H1 (cell line): Measurements from ENCODE around the gene ARHGAP35. TPM values are rescaled to one million over a fixed set of nuclear protein-coding genes. Genes with fewer than 3 reads are reported as not detected.

Experiments used
- CTCF ChIA-PET: fragments of 300-600 bp; sonication (Branson Sonifier 250); formaldehyde crosslinking; loops from one replicate; lab custom pipeline; 2021; ENCODE audit not compliant: partially characterized antibody; lab: Charles Lee
- POLR2A ChIA-PET: fragments of 300-600 bp; sonication (Branson Sonifier 250); formaldehyde crosslinking; loops from one replicate; lab custom pipeline; 2021; ENCODE audit warnings: inconsistent platforms; ENCODE audit not compliant: partially characterized antibody; lab: Charles Lee
- DNase-seq, 2 experiments: peaks; one replicate each; pipeline versions ENCODE4 v3.0.0 to v3.0.0-alpha.2; 2010 to 2022; ENCODE audit warnings: low spot score in 2 of 2, low read depth in 1 of 2, mixed read lengths in 1 of 2
- FAIRE-seq: peaks from 2 replicates; lab custom pipeline; 2011; peaks lifted over from hg19 to GRCh38; lab: Jason Lieb, UNC
- H2AFZ ChIP-seq: 2 replicates; pipeline ENCODE4 v1.8.1; 2012; ENCODE audit warnings: low read length, inconsistent platforms
- H2AK5ac ChIP-seq: 2 replicates; pipeline ENCODE4 v1.6.1; 2013; ENCODE audit warnings: low read depth, low read length
- H2BK120ac ChIP-seq: replicated peaks from 2 replicates; pipeline ENCODE3; 2013; ENCODE audit warnings: low read depth, low read length, inconsistent platforms
- H2BK12ac ChIP-seq: 2 replicates; pipeline ENCODE4 v1.6.1; 2013; ENCODE audit warnings: low read depth, low read length
- H2BK15ac ChIP-seq: 2 replicates; pipeline ENCODE4 v1.6.1; 2013; ENCODE audit warnings: low read length
- H2BK20ac ChIP-seq: 2 replicates; pipeline ENCODE4 v1.6.1; 2013; ENCODE audit warnings: low read length
- H2BK5ac ChIP-seq: 2 replicates; pipeline ENCODE4 v1.6.1; 2013; ENCODE audit warnings: low read depth, low read length
- H3K14ac ChIP-seq: 2 replicates; pipeline ENCODE4 v1.6.1; 2013; ENCODE audit warnings: inconsistent platforms; ENCODE audit not compliant: insufficient read length
- H3K18ac ChIP-seq: 2 replicates; pipeline ENCODE4 v1.6.1; 2013; ENCODE audit warnings: low read length; ENCODE audit errors: extremely low read depth
- H3K23ac ChIP-seq: 2 replicates; pipeline ENCODE4 v1.6.1; 2013; ENCODE audit warnings: inconsistent platforms; ENCODE audit not compliant: insufficient read length
- H3K23me2 ChIP-seq: 2 replicates; pipeline ENCODE4 v1.6.1; 2013; ENCODE audit warnings: low read depth, low read length
- H3K27ac ChIP-seq: 2 replicates; pipeline ENCODE4 v1.6.1; 2011; ENCODE audit warnings: low read depth, low read length, inconsistent platforms
- H3K27me3 ChIP-seq, 4 experiments: replicated peaks in 1 of 4; 1 replicate in 1 of 4; 2 replicates in 3 of 4; pipeline versions ENCODE4 v1.6.1 to v1.8.1; 2011 to 2013; ENCODE audit warnings: low read length in 3 of 4, mild to moderate bottlenecking in 3 of 4, inconsistent platforms in 2 of 4, mixed read lengths in 2 of 4, moderate library complexity in 1 of 4; ENCODE audit not compliant: control insufficient read depth in 3 of 4, insufficient read depth in 3 of 4; ENCODE audit errors: extremely low read depth in 1 of 4
- H3K36me3 ChIP-seq, 4 experiments: 2 replicates each; pipeline versions ENCODE4 v1.6.1 to v1.8.1; 2011 to 2013; ENCODE audit warnings: mild to moderate bottlenecking in 4 of 4, low read length in 3 of 4, moderate library complexity in 2 of 4, control low read depth in 1 of 4, inconsistent platforms in 1 of 4; ENCODE audit not compliant: insufficient read depth in 4 of 4, control insufficient read depth in 2 of 4
- H3K4ac ChIP-seq: replicated peaks from 2 replicates; pipeline ENCODE3; 2013; ENCODE audit warnings: low read length, low read depth, mixed read lengths, inconsistent platforms; ENCODE audit not compliant: insufficient read length
- H3K4me1 ChIP-seq, 4 experiments: replicated peaks in 1 of 4; 1 replicate in 1 of 4; 2 replicates in 3 of 4; pipeline versions ENCODE4 v1.6.1 to v1.8.1; 2011 to 2013; ENCODE audit warnings: low read length in 3 of 4, inconsistent platforms in 2 of 4, mixed read lengths in 1 of 4; ENCODE audit not compliant: insufficient read depth in 4 of 4, control insufficient read depth in 3 of 4
- H3K4me2 ChIP-seq, 2 experiments: 2 replicates each; pipeline versions ENCODE4 v1.6.1 to v1.8.1; 2011 to 2013; ENCODE audit warnings: low read depth in 2 of 2, low read length in 2 of 2, control low read depth in 1 of 2, inconsistent platforms in 1 of 2, mild to moderate bottlenecking in 1 of 2; ENCODE audit not compliant: insufficient read depth in 1 of 2
- H3K4me3 ChIP-seq, 4 experiments: fragments of 200-600, 300-600 bp in 1 of 4; sonication (generic), shearing (Covaris generic), sonication (Bioruptor Twin) in 1 of 4; 2 replicates each; pipeline versions ENCODE4 v1.5.1 to v1.8.1; 2011 to 2016; ENCODE audit warnings: low read length in 4 of 4, low read depth in 3 of 4, control low read depth in 2 of 4, inconsistent platforms in 2 of 4, mild to moderate bottlenecking in 2 of 4, mixed read lengths in 1 of 4, moderate library complexity in 1 of 4; ENCODE audit not compliant: insufficient read depth in 2 of 4; ENCODE audit errors: extremely low read depth in 1 of 4
- H3K56ac ChIP-seq: replicated peaks from 2 replicates; pipeline ENCODE3; 2013; ENCODE audit warnings: low read depth, mild to moderate bottlenecking, mixed read lengths, low read length, inconsistent platforms; ENCODE audit not compliant: insufficient read length
- H3K79me1 ChIP-seq: 2 replicates; pipeline ENCODE4 v1.6.1; 2013; ENCODE audit warnings: low read depth, low read length, control low read depth
- H3K79me2 ChIP-seq, 2 experiments: 2 replicates each; pipeline versions ENCODE4 v1.6.1 to v1.8.1; 2012 to 2013; ENCODE audit warnings: low read length in 2 of 2, mild to moderate bottlenecking in 2 of 2, inconsistent platforms in 1 of 2; ENCODE audit not compliant: insufficient read depth in 2 of 2, control insufficient read depth in 1 of 2
- H3K9ac ChIP-seq, 4 experiments: replicated peaks in 1 of 4; 1 replicate in 1 of 4; 2 replicates in 3 of 4; pipeline versions ENCODE4 v1.6.1 to v1.8.1; 2011 to 2013; ENCODE audit warnings: low read depth in 3 of 4, low read length in 3 of 4, control low read depth in 2 of 4, mild to moderate bottlenecking in 2 of 4, moderate library complexity in 2 of 4, inconsistent platforms in 1 of 4; ENCODE audit errors: extremely low read depth in 1 of 4
- H3K9me3 ChIP-seq, 2 experiments: 2 replicates each; pipeline versions ENCODE4 v1.6.1 to v1.8.1; 2012 to 2013; ENCODE audit warnings: mild to moderate bottlenecking in 2 of 2, moderate library complexity in 2 of 2, control low read depth in 1 of 2, inconsistent platforms in 1 of 2, low read depth in 1 of 2, low read length in 1 of 2, mixed read lengths in 1 of 2; ENCODE audit not compliant: insufficient read depth in 2 of 2
- H4K20me1 ChIP-seq, 2 experiments: replicated peaks in 1 of 2; 2 replicates each; pipeline versions ENCODE3 to v1.8.1; 2011 to 2013; ENCODE audit warnings: inconsistent platforms in 2 of 2, low read length in 2 of 2, mild to moderate bottlenecking in 1 of 2; ENCODE audit not compliant: insufficient read depth in 2 of 2, control insufficient read depth in 1 of 2
- H4K5ac ChIP-seq: 2 replicates; pipeline ENCODE4 v1.6.1; 2013; ENCODE audit warnings: low read length, low read depth, mixed read lengths, inconsistent platforms; ENCODE audit not compliant: insufficient read length
- H4K8ac ChIP-seq: 2 replicates; pipeline ENCODE4 v1.8.0; 2013; ENCODE audit warnings: mild to moderate bottlenecking, moderate library complexity, low read length, inconsistent platforms; ENCODE audit not compliant: insufficient read depth; ENCODE audit errors: extremely low read depth
- H4K91ac ChIP-seq: replicated peaks from 2 replicates; pipeline ENCODE3; 2013; ENCODE audit warnings: low read length, mixed read lengths, inconsistent platforms; ENCODE audit not compliant: insufficient read length
- CEBPB ChIP-seq: IDR thresholded peaks from 2 replicates; pipeline ENCODE4 v1.6.1; 2012; ENCODE audit warnings: low read depth, low read length
- JUN ChIP-seq: IDR thresholded peaks from 2 replicates; pipeline ENCODE4 v1.6.1; 2011; ENCODE audit warnings: low read depth, mild to moderate bottlenecking, improper control_type of control experiment, low read length
- KDM1A ChIP-seq: fragments of 200-600, 300-600 bp; sonication (generic); IDR thresholded peaks from 2 replicates; pipeline ENCODE4 v1.7.1; 2016; ENCODE audit warnings: mild to moderate bottlenecking, low read length, borderline replicate concordance
- SRF ChIP-seq: IDR thresholded peaks from 2 replicates; pipeline ENCODE4 v1.6.1; 2011; ENCODE audit warnings: mild to moderate bottlenecking, low read depth, low read length, moderate library complexity
- whole genome bisulfite sequencing, 2 experiments: shearing (Covaris generic) in 1 of 2; methylation state at CpG; one replicate each; pipeline versions ENCODE4 v1.1.6 to v1.1.7; 2013 to 2015; ENCODE audit warnings: low lambda C conversion rate in 2 of 2, mixed read lengths in 2 of 2, inconsistent platforms in 1 of 2, low coverage in 1 of 2, missing lambda C conversion rate in 1 of 2; ENCODE audit not compliant: insufficient replicate concordance in 2 of 2, insufficient coverage in 1 of 2, insufficient read length in 1 of 2; ENCODE audit errors: extremely low coverage in 1 of 2, missing lambda C conversion rate in 1 of 2; 5-methylcytosine and 5-hydroxymethylcytosine counted together
- polyA plus RNA-seq, 7 experiments: library from polyadenylated mRNA; depleted of rRNA in 3 of 7; stranded (reverse) in 5 of 7; unstranded in 2 of 7; fragments of >200 nt in 5 of 7; fragments of 200-250 nt in 2 of 7; gene quantifications; 1 replicate in 5 of 7; 2 replicates in 1 of 7; 4 replicates in 1 of 7; pipeline versions ENCODE4 v1.2.1 to v1.2.3, GENCODE V29; 2011 to 2013; ENCODE audit warnings: missing spikeins in 2 of 7, mixed read lengths in 2 of 7
- total RNA-seq: library from RNA; stranded (reverse); fragmentation: NEBNext Ultra II Directional; extraction: Animal tissue kit (Norgen Biotek cat#: 25700); gene quantifications from 2 replicates; pipeline ENCODE4 v1.2.1, GENCODE V29; 2021

The ARHGAP35 gene
- total and polyA plus RNA-seq, 2 of the 8 experiments (the other 6 are each of a cell fraction or from before 2014, with no cell fraction given) = 29.7 to 64.5 TPM

DNA sequence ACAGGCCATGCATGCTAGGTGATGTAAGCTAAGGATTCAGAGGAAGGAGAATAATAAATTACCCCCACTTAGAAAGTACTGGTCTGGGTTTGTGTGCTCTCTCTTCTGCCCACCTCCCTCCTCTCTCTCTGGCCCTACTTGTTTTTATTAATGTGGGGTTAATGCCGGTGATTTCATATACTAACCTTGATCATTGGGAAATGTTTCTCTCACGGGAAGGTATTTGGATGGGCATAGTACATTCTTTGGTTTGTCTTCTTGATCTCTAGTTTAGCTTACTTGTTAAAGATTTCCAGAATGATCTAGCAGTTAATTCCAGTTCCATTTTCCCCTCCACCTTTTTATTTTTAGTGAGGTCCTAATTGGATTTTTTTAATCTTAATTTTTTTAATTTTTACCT lies 24.6 kb downstream of the ARHGAP35 start:
- no peaks in the 10 kb centered on the region for H3K9me3 ChIP-seq
- no peak overlapping the region for H4K91ac ChIP-seq
- H3K9ac ChIP-seq = no peak overlapping the region
- H3K79me1 ChIP-seq = peaks cover 2% of the 10 kb centered on the region; the same call in 1 of the 2 replicates
- H4K20me1 ChIP-seq = peaks cover 2 to 8% of the 10 kb centered on the region in 2 experiments
- H2BK15ac ChIP-seq = no peak overlapping the region
- no peaks in the 10 kb centered on the region for H3K27me3 ChIP-seq
- H2BK5ac ChIP-seq = no peak overlapping the region
- CTCF ChIA-PET = interaction anchor here (0.6 to 2.4 kb wide), 5 partner anchors 12 to 1440 kb away, joined by 3 to 6 read pairs (median 4); no protein-coding TSS in a partner anchor
- H3K4me1 ChIP-seq = no peaks in the 10 kb centered on the region; a peak in 1 of 7 replicates
- H3K23me2 ChIP-seq = no peaks in the 10 kb centered on the region
- peaks cover 3 to 73% of the 10 kb centered on the region in 2 experiments; a peak in 3 of 4 replicates for H3K79me2 ChIP-seq
- no peak overlapping the region for H2AFZ ChIP-seq
- no peak overlapping the region for H2BK120ac ChIP-seq
- no peak overlapping the region for H2BK12ac ChIP-seq
- 91% methylated on average over 2 of the region's 2 CpGs; no CpG with 5 or more reads in 1 of the 2 experiments for WGBS, 2 experiments
- no peak overlapping the region for H3K4me3 ChIP-seq
- H2BK20ac ChIP-seq = no peak overlapping the region
- DNase-seq = no peak
- H3K56ac ChIP-seq = no peak overlapping the region
- H2AK5ac ChIP-seq = no peak overlapping the region
- no peak overlapping the region for H4K5ac ChIP-seq
- POLR2A ChIA-PET = interaction anchor here (1.2 to 1.6 kb wide), 3 partner anchors 18 to 26 kb away, joined by 3 to 5 read pairs (median 4); no protein-coding TSS in a partner anchor
- no peak for FAIRE-seq
- no peak overlapping the region for H3K23ac ChIP-seq
- no peak overlapping the region for H3K27ac ChIP-seq
- no peak overlapping the region for H3K14ac ChIP-seq
- H3K4me2 ChIP-seq = no peak overlapping the region
- no peak overlapping the region for H3K18ac ChIP-seq
- no peak overlapping the region for H3K4ac ChIP-seq
- H3K36me3 ChIP-seq = no peaks in the 10 kb centered on the region
- no peak overlapping the region for H4K8ac ChIP-seq
- TF ChIP-seq KDM1A (no peak), SRF (no peak), CEBPB (no peak), JUN (no peak)
